Astrocyte (in vitro differentiated cells and primary cell): Measurements from ENCODE around the gene TNNI3K.

ENCODE experiments used
- EZH2 ChIP-seq: IDR thresholded peaks from 2 replicates; pipeline ENCODE4 v1.6.1; 2012; ENCODE audit warnings: mild to moderate bottlenecking, low read length, inconsistent platforms; ENCODE audit not compliant: insufficient read depth
- TF ChIP-seq, protein P1 (sequence below): IDR thresholded peaks from 2 replicates; pipeline ENCODE4 v1.5.1; 2011; ENCODE audit warnings: low read depth, mild to moderate bottlenecking, inconsistent platforms, low read length, moderate library complexity; ENCODE audit not compliant: insufficient read depth

- TF ChIP-seq, protein P1, sequence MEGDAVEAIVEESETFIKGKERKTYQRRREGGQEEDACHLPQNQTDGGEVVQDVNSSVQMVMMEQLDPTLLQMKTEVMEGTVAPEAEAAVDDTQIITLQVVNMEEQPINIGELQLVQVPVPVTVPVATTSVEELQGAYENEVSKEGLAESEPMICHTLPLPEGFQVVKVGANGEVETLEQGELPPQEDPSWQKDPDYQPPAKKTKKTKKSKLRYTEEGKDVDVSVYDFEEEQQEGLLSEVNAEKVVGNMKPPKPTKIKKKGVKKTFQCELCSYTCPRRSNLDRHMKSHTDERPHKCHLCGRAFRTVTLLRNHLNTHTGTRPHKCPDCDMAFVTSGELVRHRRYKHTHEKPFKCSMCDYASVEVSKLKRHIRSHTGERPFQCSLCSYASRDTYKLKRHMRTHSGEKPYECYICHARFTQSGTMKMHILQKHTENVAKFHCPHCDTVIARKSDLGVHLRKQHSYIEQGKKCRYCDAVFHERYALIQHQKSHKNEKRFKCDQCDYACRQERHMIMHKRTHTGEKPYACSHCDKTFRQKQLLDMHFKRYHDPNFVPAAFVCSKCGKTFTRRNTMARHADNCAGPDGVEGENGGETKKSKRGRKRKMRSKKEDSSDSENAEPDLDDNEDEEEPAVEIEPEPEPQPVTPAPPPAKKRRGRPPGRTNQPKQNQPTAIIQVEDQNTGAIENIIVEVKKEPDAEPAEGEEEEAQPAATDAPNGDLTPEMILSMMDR = no peak
- TF ChIP-seq EZH2 = no peak
Observed at GRCh38 chr1:74430342-74430934, 195.3 kb downstream of the TNNI3K start.
